GM19467 (cell line): Measurements from ENCODE around the gene NAT9.

ENCODE experiments used
- ATAC-seq: cut with Tn5 transposase; IDR thresholded peaks from one replicate; pipeline ENCODE4 v1.9.1; 2021; ENCODE audit warnings: mild to moderate bottlenecking, moderate library complexity; ENCODE audit not compliant: unreplicated experiment

Gene NAT9

DNA sequence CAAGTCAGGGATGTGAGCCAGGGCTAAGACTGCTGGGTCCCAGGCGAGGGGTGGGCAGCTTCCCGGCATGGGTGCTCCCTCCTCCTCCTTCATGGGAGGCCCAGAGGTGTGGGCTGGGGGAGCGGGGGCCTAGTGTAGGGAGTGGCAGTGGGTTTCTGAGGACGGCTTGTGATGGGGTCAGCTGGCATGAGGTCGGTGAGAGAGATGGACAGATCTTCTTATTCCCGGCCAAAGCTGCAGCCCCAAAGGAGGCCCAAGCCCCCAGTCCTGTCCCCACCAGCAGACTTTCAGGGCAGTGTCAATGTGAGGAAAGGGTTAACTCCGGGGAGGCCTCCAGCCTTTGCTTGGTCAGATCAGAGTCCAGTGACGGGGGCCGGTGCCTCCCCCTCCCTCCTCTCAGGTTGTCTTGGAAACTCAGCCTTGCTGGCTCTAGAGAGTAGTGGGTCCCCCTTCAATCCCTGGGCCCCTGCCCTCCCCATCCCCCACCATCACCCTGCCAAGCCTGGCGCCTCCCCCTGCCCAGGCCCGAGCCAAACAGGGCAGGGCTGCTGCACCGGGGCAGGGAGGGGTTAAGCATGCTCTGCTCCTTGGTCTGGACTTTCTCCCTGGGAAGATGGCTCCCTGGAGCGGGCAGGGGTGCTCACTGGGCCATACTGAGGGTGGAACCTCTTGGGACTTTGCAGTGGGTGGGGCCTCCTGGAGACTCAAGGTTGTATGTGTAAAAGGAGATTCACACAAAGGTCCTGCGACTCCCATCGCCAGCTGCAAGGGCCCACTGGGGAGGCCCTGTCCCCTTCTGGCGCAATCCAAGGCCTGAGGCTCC is 12.4 kb downstream of the NAT9 start:
- no peak for ATAC-seq

DNA sequence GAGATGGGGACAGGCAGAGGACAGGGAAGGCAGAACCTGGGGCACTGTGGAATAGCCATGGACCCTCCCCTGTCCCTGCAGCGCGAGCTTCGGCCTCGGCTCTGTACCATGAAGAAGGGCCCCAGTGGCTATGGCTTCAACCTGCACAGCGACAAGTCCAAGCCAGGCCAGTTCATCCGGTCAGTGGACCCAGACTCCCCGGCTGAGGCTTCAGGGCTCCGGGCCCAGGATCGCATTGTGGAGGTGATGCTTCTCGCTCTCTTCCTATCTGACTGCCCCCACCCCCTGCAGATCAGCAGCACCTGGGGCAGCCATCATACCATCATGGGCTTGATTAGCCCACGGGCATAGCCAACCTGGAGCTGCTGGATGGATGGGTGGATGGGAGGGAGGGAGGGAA is 14.2 kb downstream of the NAT9 start:
- ATAC-seq = no peak

DNA sequence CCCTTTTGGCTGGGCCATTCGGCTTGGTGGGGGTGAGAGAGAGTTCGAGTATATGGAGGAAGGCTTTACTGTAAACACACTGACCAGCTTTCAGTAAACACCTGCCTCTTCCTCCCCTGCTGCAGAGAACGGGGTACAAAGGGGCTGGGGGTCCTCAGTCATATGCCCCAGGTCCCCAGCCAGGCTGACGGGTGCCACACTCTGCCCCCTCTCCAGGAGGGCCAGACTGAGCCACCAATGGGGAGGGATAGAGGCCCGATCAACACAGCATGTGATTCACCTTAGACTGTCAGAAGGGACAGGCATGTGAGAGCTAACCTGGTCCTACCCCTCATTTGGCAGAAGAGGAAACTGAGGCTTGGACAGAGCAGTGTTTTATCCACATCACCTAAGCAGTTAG is 14.7 kb downstream of the NAT9 start:
- no peak for ATAC-seq

DNA sequence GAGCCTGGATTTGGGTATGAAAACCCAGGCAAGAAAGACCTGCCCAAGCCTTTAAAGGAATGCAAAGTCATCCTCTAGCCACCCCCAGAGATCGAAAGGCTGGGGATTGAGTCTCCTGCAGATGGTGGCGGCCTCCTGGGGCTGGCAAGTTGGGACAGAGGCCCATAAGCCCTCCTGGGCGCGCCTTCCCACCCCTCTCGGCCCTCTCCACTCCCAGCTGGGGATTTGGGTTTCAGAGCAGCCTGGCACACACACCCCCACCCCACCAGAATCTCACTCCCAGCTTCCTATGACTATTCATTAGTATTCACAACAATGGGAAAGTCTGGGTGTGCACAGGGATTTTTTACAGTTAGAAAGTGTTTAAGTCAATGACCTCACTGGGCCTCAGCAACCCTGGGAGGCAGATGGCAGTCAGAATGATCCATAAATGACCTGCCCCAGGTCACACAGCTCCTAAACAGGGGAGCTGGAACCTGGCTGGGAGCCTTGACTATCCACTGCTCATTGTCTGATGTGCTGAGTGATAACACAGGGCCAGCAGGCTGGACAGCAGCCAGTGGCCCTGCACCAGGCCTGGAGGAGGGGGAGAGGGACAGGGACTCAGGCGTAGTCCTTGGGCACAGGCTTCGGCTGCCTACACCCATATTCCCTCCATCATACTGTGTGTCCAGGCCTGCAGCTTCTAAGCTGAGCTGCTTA is 15.6 kb downstream of the NAT9 start:
- ATAC-seq = no peak

DNA sequence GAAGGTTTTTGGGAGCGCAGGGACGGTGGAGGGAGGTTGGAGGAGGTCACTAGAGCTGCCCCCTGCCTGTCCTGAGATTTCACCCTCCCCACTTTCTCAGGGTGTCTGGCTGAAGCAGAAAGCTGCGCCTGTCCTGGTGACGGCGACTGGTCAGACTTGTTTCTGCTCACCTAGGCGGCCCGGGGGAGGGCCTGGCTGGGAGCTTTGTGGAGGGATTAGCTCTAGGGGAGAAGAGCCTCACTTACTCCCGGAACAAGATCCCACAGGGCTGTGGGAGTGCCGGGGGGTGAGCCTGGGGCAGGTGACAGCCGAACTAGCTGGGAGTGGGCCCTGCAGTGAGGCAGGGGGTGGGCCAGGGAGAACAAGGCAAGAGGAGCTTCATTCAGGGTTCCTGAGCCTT is 16.2 kb downstream of the NAT9 start:
- ATAC-seq = no peak

DNA sequence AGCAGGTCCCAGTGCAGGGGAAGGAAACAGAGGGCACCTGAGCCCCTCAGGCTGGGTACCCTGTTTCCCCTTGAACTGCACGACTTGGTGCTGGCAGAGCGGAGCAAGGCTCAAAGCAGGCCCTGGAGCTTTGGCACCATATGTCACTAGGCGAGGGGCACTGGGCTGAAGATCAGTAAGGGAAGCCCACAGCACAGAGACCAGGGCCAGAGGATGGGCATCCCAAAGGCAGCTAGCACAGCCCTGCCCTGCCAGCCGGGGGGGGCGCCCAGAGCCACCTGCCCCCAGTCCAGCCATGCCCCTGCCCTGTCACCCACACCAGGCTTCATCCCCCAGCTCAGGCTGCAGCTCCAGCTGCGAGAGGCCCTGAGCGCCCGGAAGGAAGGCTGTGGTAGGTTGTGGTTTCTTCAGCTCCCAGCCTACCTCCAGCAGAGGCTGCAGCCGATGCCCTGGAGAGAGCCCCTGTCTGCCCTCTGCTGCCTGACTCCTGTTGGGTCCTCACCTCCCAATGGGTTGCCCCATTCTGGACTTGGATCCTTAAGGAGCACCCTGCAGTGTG is 16.8 kb downstream of the NAT9 start:
- peak; percentile 60 for ATAC-seq

DNA sequence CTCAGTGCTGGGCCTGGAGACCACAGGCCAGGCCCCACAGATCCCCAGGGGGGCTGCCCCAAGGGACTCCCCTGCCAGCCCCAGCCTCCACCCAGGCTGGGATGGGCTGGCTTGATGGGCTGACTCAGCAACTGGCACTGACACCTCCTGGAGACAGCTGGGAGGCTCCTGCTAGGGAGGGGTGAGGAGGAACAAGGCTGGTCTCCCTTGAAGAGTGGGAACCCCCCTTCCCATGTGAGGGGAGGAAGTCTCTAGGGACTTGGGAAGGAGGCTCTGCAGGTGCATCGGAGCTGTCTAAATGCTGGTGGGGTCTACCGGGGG is 17.3 kb downstream of the NAT9 start:
- ATAC-seq = no peak

DNA sequence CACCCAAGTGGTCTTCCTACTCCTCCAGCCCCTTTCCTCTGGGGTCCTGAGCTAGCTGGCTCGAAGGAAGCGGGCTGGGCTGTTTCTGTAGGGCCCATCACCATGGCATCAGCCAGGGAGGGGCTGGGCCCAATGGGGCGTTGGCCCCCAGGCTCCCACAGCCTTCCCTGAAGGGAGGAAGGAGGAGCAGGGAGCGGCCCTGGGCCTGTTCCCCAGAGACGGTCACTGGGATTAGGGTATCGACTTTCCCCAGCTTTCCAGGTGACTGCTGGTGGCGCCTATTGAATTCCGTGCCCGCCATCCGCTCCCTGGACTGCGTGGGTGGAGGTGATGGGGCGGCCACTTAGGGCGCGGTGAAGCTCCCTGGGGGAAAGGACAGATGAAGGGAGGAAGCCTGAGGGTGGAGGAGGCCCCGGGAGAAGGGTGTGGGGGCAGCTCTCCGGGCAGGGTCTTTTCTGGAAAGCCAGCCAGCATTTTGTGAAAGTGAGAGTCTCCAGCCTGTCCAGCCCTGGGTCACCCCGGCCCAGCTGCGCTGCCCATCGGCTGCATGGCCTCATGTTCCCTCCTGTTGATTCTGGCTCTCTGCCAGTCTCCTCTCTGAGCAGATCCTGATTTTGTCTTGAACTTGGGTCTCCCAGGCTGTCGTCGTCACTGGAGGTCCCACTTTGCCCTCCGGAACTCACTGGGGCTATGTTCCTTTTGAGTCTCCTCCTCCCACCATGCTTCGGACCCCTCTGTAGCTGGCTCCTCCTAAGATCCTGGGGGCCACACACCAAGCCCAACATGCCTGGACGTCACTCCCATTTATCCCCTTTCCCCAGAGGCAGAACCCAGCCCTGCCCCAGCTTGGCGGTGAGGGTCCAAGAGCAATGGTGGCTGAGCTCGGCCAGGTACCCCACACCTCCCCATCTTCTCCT is 18.0 kb downstream of the NAT9 start:
- no peak for ATAC-seq

DNA sequence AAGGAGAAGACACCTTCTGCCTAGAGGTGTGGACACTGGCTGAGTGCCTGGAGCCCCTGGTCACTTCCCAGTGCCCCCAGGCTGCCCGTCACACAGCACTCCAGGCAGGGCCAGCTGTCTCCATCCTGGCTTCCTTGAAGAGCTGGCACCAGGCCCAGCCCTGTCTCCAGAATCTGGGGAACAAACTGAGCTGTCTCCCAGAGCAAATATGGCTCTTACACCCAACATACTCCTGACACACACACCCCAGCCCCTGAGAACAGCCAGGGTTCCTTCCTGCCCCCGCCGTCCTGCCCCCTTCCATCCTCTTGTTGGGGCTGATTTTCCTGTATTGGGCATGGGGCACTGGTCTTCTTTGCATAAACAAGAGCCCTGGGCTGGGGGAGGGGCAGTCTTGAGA is 18.6 kb downstream of the NAT9 start:
- no peak for ATAC-seq

DNA sequence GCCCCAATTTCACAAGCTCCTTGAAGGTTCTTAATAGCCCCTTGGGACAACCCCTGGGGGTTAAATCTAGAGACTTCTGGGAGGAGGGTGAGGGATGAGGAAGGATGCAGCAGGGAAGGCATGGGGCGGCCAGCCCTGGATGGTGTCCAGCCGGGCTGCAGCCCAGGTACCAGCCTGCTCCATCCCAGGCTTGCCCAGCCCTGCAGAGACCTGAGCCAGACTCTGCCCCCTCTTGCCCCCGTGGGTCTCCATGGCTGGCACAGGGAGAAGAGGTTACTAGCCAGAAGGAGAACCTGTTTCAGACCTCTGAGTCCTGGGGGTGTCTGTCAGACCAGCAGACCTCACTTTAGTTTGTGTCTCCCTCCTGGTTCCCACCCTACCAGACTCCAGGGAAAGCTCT is 19.3 kb downstream of the NAT9 start:
- ATAC-seq = no peak

DNA sequence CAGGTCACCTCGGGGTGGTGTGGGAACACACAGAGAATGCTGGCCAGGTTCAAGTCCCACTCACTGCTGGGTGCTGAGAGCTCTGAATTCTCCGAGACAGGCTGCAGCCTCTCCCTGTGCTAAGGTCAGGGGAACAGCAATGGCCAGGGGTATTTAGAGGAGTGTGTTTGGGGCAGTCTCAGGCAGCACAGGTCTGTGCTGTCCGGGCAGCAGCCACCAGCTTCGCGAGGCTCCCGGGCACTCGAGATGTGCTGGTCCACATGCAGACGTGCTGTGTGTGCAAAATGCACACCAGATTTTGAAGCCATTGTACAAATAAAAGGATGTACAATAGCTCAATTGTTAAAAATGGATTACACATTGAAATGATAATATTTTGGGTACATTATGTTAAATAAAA is 20.6 kb downstream of the NAT9 start:
- ATAC-seq = no peak

DNA sequence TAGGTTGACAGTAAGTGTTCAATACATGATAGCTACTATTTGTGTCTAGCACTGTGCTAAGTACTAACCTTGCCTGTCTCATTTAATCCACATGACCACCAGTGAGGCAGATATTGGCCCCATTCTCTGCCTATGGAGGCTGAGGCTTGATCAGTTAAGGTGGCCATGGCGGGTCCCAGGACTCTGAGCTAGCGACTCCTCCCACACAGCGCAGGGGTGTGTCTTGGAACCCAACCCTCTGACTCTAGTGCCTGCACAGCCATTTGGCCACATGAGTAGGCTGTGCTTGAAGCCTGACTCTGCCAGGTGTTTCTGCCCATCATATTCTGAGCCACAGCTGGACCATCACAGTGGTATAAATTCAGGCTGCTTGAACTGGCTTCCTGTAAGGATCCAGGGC is 21.3 kb downstream of the NAT9 start:
- no peak for ATAC-seq

DNA sequence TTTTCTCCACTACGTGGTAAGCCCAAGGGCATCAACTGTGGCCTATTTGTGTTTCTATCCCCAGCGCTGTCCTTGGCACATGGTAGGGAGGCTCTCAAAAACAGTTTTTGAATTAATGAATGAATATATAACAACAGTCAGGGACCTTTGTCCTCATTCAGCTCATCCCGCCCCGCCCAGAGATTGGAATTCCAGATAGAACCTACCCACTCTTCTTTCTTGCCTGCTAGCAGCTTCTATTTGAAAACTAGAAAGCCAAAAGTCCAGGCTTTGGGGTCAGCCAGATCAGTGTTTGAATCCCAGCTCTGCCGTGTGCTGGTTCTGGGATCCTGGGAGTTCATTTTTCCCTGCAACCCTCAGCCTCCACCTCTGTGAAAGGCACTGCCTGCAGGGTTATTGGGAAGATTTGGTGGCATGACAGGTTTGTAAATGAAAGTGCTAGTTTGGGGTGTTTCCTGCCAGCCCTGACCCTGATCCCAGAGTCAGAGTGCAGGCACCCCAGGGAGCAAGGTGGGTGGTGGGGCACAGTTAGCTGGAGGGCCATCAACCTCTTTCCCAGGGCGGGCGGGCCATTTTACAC is 23.2 kb downstream of the NAT9 start:
- no peak for ATAC-seq

DNA sequence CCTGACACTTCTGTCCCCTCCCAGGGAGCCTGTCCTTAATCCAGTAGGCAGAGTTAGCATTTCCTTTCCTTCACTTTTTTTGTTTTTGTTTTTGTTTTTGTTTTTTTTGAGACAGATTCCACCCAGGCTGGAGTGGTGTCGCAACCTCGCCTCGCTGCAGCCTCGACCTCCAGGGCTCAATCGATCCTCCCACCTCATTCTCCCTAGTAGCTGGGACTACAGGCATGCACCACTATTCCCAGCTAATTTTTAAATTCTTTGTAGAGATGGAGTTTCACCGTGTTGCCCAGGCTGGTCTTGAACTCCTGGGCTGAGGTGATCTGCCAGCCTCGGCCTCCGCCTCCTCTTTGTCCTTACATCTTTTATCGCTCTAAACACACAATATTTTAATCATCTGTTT is 23.7 kb downstream of the NAT9 start:
- no peak for ATAC-seq

DNA sequence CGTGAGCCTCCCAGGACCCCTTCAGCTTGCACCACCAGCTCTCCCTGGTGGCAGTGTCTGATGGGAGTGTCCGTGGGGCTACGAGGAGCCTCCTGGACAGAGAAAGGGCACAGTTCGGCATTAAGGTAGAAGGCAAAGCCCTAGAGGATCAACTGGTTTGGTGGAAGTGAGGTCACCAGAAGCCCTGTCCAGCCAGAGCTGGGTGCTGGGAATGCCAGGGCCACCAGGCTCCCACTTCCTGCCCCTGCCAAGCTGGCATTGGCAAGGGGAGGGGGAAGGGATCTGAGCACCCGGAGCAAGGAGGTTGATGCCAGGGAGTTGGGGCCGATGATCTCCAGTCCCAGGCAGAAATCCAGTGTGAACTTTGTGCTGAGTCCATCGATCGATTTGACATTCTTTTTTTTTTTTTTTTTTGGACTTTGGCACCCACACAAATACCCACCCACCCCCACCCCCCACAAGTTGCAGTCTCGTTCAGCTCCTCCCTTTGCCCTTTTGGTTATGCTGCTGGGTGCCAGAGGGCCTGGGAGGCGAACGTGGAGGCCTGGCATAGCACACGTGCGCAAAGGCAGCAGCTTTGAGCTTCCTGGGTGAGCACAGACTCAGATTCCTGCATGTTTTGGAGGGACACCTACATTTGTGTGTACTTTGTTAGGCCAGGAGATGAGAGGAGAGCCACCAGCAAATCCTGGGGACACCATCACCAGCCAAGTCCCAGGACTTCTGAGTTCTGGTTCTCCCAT is 25.6 kb downstream of the NAT9 start:
- ATAC-seq = no peak

DNA sequence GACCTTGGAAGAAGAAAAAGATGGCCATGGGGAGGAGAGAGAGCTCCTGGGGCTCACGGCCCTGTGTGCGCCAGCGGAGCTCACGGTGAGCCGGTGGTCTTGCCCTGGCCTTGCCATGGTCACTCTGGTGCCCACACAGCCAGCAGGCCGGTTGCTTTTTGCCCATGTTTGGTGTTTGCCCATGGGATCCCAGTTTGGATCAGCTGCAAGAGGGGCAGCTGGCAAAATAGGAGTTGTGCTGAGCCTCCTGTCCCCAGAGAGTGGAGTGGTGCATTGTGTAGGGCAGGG is 26.2 kb downstream of the NAT9 start:
- no peak for ATAC-seq

DNA sequence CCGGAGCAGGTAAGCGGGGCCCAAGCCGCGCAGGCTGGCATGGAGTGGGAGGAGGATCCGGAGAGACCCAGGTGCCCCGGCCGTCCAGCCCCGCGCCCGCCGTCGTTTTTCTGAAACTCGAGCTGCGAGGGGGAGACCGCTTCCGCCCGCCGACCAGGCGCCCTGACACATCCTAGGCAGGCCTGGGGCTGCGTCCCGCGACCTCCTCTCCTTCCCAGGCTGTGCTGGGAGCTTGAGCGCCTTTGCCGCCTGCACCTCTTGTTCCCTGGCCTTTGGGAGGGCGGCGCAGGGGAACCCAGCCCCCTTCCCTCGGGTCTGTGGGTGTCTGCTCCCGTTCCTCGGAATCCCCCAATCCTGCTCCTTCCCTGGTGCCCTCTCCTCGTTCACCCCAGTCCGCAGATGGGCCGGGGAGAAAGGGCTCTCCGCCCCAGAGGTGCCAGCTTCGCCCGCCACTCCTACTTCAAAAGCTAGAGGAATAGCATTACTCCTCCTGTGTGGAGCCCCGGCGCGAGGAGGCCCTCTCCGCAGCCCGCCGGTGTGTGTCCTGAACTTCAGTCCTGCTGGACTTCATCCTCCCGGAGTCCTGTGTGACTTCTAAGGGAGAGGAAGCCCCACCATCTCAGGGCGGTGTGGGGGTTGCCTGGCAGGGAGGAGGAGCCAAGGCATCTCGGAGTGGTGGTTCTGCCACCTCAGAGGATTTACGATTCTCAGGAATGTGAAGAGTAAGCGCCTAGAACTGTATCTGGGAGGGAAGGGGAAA is 26.7 kb downstream of the NAT9 start:
- peak; percentile 5 for ATAC-seq

DNA sequence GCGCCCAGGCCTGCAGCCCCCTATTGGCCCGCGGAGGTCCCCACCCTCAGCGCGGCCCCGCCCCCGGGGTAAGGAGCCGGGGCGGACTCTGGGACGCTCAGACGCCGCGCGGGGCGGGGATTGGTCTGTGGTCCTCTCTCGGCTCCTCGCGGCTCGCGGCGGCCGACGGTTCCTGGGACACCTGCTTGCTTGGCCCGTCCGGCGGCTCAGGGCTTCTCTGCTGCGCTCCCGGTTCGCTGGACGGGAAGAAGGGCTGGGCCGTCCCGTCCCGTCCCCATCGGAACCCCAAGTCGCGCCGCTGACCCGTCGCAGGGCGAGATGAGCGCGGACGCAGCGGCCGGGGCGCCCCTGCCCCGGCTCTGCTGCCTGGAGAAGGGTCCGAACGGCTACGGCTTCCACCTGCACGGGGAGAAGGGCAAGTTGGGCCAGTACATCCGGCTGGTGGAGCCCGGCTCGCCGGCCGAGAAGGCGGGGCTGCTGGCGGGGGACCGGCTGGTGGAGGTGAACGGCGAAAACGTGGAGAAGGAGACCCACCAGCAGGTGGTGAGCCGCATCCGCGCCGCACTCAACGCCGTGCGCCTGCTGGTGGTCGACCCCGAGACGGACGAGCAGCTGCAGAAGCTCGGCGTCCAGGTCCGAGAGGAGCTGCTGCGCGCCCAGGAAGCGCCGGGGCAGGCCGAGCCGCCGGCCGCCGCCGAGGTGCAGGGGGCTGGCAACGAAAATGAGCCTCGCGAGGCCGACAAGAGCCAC is 27.4 kb downstream of the NAT9 start, which contains the start of gene NHERF1:
Gene NHERF1, plus strand, starts transcription at position 100 of the 750 bp plus-strand sequence. Its CDS starts 219 bp downstream, at position 319.
- peak; percentile 82 for ATAC-seq

DNA sequence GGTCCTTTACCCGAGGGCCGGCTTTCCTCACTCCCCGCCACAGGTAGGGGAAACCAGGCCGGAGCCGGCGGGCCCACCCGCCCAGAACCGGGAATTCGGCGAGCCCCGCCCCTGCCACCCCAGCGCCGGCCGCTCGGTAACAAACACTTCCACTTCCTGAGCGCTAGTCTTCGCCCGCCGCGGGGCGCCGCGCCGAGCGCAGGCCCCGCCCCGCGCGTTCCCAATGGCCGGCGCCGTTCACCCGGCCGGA is 27.9 kb downstream of the NAT9 start:
- no peak for ATAC-seq
